HG03378 (cell line): ENCODE data around the gene CFAP161.

Source experiments
- ATAC-seq: cut with Tn5 transposase; IDR thresholded peaks from one replicate; pipeline ENCODE4 v1.9.1; 2021; ENCODE audit warnings: mild to moderate bottlenecking, moderate library complexity; ENCODE audit not compliant: unreplicated experiment

CFAP161 gene

DNA sequence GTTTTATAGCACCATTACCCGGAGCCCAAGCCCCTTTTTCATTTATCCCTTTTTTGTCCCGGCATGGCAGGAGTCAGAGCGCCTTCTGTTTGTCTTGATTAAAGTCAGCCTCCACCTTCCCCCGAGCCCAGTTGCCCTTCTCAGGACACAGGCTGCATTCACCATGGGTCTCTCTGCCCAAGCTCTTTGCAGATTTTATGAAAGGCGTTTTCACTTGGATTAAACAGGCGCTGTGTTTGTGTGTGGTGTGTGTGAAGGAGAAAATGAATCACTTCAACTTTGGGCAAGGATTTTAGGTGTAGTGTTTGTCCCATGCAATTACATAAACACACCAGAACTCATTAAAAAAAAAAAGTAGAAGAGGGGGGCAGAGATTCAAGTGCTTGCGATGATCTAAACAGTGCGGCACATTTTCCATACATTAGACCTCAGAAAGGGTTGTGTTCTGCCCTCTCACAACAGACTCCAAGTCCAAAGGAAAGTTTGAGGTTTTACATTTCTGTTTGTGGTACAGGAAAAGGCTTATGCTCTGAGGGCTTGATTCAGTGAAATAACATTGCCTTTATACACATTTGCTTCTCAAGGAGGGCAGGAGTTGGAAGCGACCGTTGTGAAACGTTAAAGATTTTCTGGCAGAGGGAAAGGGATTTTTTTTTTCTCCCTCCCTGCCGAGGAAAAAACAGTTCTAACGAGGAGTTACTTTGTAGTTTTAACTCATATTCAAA is 48.1 kb downstream of the CFAP161 start:
- ATAC-seq = no peak

DNA sequence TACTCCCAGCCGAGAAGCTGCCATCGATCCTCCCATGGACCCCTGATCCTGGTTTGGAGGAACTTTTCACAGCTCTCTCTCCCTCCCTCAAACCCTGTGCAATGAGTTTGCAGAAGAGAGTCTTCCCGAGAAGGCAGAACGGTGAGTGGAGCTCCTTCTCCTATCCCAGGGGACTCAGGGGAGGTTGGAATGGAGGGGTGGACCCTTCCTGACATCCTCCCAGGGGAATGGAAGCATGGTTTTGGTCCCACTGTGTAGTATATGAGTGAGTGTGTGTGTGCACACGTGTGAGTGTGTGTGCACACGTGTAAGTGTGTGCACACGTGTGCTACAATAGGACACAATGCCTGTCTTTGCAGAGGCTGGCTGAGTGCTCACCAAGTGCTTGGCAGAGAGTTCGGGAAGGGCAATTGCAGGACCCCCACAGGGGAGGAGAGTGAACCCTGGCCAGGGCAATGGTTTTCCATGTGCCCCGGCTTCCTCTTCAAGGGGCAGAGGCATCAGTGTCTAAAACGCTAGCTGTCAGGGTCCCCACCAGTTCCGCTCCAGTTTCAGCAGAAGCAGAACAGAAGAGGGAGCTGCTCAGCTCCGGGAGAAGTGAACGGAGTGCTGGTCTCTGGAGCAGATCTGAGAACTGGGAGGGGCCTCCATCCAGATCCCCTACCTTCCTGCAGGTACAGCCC is 48.8 kb downstream of the CFAP161 start:
- ATAC-seq = no peak

DNA sequence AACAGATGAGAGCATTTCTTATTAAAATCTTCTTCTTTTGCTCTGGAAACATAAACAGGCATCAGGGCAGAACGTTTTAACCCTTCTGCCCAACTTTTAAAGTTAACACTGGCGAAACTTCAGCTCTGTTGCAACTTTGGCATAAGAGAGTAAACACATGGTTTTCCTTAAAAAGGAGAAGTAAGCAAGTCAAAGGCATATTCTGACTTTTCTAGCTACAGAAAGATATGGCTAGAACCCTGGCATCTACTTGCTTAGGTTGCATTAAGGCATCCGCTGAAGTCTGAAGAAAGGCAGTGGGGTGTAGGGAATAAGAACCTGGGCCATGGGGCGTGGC is 49.3 kb downstream of the CFAP161 start:
- no peak for ATAC-seq

DNA sequence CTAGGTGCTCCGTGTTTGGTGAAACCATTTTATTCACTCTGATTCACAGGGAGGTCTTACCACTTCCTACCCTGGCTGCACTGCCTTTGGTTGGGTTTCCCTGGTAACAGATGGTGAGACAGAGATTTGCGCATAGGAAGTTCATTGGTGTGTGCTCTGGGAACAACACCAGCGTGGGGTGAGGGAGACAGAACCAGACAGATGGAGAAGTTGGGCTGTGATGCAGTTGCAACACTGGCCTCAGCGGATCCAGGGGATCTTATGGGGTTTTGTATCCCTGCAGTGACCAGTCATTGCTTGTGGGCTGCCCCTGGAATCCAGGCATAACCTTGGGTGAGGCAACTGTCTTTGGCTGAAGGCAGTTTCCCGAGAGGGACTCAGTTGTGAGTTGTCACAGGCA is 50.1 kb downstream of the CFAP161 start:
- no peak for ATAC-seq

DNA sequence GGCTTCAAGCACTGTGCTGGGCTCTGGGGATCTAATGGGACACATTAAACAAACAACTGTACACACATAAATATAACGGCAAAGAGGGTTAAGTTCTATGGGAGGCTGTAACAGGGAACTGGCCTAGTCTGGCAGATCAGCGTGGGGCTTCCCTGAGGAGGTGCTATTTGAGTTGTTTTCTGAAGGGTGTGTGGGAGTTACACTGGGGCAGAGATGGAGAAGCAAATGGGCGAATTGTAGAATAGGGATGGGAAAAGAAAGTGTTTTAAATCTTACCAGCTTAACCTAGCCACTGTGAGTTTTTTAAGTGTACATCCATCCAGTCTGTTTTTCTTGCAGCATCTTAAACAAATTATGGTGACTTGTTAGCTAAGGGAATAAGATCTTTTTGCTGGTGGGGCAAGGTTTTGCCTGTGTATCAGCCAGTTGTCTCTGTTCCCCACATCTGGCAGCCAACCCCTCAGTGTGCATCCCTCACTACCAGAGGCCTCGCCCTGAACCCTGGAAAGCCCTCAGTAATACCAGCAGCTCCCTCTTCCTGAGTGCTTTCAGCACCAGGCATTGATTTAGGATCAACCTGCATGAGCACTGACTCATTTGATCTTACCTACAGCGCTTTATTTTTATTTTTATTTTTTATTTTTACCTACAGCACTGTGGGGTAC is 51.7 kb downstream of the CFAP161 start:
- ATAC-seq = no peak

DNA sequence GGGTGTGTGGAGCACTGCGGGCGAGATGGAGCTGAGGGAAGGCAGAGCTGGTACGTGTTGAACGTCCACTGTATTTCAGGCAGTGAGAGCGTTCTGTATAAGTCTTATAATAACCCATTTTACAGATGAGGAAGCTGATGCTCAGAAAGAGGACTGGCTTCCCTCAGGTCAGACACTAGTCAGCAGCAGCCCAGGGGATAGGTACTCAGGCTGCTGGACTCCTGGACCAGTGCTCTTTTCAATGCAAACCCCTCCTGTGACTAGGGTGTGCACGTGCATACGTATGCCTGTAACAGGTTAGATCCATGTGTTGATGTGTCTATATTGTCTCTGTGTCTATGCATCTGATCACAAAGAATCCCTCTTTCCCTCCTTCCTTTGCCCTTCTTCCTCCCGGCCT is 54.3 kb downstream of the CFAP161 start:
- ATAC-seq = no peak

DNA sequence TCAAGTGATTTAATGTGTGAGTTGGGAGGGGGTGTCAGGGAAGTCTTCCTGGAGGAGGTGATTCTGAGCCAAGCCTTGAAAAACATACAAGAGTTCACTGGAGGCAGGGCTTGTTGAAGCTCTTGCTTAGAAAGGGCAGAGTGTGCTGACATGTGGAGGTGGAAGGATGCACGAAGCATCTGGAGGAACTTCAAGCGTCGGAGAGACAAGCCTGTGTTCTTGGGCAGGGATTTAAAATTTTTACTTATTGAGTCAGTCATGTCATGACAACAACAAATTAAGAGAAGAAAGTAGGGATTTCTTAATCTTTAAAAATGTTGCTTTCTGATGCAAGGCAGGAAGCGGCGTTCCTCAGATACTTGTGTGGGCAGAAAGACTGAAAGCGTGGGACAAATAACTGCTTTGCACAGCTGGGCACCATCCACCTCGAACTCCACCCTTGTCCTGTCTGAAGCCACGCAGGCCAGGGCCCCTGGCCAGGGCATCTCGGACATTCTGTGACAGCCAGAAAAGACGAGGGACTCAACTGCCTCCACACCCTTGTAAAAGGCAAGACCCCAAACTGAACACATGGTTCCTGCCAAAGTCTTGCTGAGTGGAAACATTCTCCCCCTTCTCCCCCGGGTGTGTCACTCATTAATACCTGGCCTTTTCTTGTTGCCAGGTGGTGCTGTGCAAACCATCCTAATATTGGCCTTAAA is 55.7 kb downstream of the CFAP161 start:
- ATAC-seq = no peak

DNA sequence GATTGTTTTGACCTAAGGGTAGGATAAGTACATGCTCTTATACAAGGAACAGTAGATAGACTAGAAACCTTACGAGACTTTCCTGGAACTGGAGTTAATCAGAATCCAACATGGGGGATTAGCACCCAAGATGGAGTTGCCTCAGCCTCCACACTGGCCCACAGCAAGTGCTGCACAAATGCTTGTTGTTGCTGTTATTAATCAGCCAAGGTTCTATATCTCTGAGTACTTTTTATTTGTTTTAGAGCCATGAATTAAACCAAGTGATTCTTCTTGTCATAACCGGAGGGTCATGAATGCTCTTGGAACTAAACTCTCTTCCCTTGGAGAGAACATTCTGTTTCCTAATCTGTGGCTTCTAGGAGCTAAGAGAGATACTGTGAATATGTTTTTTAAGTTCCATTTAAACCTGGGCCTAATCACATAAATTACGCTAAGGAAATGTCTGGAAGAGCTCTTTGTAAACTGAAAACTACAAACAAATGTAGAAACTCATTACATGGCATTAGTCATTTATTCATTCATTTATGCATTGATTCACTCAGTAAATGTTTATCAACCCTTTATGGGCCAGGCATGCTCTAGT is 56.9 kb downstream of the CFAP161 start:
- ATAC-seq = no peak

DNA sequence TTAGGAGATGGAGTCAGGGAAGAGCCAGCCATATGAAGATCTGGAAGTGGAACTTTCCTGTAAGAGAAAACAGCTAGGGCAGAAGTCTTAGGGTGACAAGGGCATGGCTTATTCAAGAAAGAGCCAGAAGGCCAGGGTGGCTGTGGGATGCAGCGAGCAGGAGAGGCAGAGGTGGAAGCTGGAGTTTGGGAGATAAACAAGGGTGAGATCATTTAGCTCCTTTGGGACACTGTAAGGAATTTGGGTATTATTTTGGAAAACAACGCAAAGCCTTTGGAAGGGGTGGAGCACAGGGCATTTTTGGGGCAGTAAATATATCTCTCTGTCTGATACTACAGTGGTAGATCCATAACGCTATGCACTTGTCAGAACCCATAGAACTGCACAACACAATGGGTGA is 57.6 kb downstream of the CFAP161 start:
- no peak for ATAC-seq

DNA sequence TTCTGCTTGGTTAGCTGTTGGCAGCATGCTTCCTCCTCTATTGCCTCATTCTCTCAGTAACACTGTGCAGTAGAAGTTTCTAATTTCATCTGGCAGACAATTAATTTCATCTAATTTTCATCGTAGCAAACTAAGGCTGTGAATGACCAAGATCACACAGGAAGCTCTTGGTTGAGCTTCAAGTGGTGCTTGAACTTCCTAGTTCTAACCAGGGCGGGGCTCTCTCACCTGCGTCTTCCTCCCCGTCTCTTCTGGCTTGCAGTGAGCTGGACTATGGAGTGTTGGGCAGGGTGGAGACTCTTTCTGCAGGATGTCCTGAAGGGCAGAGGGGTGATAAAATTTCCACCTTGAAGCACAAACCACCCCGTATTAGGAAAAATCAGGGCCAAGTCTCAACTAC is 60.7 kb downstream of the CFAP161 start:
- no peak for ATAC-seq

DNA sequence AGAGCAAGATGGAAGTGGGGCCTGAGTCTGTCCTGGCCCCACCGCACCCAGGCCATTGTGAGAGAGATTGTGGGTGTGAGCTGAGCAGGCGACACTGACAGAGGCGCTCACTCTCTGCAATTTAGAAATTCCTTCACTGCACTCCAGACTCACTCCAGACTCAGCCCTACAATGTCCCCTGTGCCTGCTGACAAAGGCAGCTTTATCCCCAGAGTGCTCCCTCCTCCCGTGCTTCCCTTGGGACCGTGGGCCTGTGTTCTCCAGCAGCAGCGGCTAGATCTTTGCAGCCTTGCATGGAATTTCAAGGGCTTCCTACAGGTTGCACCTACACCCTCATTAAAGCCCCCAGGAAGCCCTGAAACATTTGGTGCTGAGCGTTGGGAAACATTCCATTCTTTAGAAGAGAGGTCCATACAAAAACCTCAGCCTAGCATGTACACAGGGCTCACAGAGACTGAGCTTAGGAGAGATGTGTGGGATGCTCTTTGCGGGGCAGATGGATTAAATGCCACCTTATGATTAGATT is 61.3 kb downstream of the CFAP161 start:
- ATAC-seq = no peak

DNA sequence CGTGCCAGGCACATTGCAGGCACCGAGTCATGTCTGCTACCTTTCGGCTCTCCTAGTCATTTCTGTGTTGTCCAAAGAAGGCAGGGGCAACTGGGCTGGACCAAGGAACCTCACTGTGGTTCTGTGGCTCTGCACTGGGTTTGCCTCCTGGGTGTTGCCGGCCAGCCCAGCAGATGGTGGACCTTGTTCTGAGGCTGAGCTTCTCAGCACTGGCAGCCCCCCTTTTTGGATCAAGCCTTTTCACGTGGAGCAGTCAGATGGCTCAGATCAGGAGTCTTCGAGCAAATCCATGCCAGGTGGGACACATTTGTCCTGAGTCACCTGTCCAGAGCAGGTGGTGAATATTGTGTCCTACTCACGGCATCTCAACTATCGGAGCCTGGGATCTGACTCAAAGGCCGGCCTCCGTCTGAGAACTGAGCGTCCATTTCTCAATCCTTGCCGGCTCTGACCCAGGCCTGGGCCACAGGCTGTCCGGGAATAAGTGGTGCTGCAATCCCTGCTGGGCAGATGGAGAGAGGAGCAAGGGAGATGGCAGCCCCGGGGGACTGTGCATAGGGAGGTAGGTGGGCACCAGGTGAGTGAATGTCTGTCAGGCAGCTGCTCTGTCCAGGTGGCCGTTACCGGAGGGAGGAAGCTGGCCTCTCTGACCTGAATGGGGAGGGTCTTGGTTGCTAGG is 62.6 kb downstream of the CFAP161 start, which contains the start of gene IL16:
Gene IL16 (plus strand): TSS at position 304 of the 679 bp plus-strand sequence. CDS start 28,521 bp downstream, outside the sequence.
- no peak for ATAC-seq

DNA sequence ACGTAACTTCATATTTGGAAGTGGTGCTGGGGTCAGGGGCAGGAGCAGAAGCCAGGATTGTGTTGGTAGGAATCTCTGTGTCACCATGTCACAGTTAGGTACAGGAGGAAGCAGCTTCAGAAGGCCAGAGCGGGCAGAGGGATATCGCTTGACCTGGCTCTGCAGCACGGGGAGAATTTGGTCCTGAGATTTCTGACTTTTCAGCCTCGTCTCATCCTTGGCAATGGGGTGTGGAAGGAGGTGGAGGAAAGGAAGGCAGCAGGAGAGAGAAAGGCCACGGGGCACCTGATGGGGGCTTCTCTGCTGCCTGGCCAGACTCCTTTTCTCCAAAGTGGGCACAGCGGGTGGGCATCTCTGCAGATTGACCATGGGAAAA is 63.2 kb downstream of the CFAP161 start:
- ATAC-seq = no peak

DNA sequence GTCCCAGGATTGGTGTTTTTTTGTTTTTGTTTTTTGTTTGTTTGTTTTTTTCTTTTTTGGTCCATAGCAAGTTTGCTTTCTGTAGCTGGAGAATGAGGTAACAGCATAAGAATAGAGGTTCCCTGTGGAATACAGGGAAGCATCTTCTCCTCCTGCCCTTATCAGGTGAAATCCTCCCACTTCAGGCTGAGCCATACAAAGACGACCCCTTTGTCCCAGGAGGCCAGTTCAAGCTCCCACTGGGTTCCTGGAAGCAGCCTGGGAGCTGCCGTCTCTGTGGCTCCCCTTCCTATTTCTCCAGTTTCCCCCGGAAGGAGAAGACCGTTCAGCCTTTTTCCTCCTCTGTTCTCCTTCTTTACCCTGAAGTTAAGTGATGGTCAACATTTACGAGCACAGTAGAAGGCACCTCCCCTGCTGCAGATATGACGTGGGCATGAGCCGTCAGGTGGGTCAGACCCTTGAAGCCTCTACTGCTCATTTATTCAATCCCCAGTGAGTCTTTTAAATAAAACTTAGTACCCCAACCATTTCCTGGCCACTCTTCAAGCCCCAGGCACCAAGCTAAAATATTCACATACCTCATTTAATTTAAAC is 63.7 kb downstream of the CFAP161 start:
- no peak for ATAC-seq
